ENCODE data around the gene BRAF.

DNA sequence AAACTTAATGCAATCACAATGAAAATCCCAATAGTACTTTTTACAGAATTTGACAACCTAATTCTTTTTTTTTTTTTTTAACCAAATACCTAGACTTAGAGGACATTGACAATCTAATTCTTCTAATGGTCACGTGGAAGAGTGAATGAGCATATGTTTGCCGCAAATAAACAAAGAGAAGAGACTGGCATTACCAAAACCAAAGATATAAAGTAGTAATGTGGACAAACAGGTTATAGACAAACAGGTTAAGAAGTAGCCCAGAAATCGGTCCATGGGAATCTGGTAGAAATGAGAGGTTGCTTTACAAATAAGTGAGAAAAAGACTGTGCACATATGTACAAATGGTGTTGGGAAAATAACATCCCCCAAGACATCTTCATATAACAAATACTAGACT is 27.7 kb downstream of the BRAF start:
- no peak for TF ChIP-seq CTCF (IDR thresholded peaks at IDR 0.05; ENCODE audit: low read depth, low read length)
- TF ChIP-seq POLR2A (IDR thresholded peaks at IDR 0.05; ENCODE audit: extremely low read depth, insufficient read length), result no peak
- TF ChIP-seq, protein P1, sequence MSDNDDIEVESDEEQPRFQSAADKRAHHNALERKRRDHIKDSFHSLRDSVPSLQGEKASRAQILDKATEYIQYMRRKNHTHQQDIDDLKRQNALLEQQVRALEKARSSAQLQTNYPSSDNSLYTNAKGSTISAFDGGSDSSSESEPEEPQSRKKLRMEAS (IDR thresholded peaks at IDR 0.05; ENCODE audit: low read depth, low read length), result no peak
- TF ChIP-seq MYC (IDR thresholded peaks at IDR 0.05; ENCODE audit: low read depth, low read length), result no peak
